Measurements from ENCODE around the gene FLT3LG.

Gene FLT3LG

DNA sequence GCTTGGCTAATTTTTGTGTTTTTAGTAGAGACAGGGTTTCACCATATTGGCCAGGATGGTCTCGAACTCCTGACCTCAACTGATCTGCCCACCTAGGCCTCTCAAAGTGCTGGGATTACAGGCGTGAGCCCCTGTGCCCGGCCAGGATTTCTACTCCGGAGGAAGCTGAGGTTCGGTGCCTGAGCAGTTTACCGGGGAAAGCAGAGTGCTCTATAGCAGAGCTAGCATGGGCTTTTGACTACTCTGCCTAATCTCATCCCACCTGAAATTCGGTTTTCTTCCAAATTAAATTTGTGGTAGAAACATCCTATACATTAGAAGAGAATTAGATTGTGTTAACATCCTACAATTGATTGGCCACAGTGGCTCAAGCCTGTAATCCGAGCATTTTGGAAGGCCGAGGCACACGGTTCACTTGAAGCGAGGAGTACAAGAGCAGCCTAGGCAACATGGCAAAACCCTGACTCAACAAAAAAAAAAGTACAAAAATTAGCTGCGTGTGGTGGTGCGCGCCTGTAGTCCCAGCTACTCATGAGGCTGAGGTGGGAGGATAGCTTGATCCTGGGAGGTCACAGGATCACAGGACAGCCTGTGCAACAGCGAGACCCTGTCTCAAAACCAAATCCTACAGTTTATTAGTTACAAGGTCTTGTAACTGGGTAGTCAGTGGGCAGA is 15.0 kb downstream of the FLT3LG start:
- DNase-seq (ENCODE audit: low spot score): no peak

DNA sequence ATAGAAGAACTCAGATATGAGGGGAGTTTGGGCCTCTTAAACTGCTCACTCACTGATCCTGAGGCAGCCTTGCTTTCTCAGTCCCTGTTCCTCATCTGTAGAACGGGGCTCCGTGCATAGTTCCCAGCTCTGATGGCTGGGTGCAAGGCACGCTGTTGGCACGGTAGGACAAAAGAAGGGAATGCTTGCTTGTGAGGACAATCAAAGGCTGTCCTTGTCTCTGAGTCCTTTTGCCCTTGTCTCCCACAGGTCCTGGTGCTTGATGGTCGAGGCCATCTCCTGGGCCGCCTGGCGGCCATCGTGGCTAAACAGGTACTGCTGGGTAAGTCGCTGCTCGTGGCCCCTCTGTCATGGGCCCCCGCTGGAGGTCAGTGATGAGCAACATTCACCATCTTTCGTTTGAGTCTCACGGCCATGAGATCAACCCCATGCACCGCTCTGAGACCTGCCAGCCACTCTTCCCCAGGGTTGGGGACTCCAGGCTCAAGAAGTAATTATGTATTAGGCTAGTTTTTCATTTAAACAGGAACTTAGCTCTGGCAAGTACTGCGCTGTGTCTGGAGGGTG is 15.7 kb downstream of the FLT3LG start:
- peak; percentile 51 for DNase-seq (ENCODE audit: low spot score)

DNA sequence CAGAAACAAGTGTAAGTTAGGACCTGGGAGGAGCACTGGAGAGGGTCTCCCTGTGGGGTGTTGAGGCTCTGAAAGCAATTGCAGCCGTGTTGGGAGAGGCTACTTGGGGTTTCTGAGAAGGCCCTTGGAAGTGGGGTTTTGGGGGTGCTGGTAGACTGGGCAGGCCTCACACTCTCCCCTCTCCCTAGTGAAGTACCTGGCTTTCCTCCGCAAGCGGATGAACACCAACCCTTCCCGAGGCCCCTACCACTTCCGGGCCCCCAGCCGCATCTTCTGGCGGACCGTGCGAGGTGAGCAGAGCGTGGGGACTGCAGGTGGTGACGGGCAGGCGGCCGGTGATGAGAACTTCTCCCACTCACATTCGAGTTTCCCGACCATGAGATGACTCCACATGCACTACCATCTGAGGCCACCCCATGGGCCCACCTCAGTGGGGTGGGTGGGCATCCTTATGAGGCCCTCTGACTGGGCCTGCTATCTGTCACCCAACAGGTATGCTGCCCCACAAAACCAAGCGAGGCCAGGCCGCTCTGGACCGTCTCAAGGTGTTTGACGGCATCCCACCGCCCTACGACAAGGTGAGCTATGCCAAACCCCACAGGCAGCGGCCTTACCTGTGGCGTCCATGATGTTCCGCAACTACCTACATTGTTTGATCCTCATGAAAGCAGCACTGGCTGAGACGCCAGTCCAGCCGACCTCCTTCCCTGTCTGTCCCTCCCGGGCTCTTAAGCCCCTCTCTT is 16.4 kb downstream of the FLT3LG start:
- no peak for DNase-seq (ENCODE audit: low spot score)

DNA sequence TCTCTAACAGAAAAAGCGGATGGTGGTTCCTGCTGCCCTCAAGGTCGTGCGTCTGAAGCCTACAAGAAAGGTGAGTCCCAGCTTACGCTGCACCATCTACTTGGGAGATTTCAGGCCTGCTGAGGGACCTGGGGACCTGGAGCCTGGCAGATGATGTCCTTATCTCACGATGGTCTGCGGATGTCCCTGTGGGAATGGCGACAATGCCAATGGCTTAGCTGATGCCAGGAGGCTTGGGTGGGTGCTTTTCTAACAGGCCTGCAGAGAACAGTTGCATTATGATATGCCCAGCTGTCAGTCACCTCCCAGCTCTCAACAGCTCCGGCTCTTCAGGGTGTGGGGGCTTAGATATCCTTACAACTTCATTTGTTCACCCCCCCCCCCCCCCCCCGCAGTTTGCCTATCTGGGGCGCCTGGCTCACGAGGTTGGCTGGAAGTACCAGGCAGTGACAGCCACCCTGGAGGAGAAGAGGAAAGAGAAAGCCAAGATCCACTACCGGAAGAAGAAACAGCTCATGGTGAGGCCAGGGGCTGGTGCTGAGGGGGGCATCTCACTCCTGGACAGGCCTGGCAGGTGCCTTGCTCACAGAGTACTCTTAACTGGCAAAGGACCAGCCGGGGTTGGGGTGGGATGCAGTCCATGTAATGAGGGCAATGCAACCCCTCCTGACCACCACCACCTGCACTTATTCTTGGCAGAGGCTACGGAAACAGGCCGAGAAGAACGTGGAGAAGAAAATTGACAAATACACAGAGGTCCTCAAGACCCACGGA is 17.2 kb downstream of the FLT3LG start:
- no peak for DNase-seq (ENCODE audit: low spot score)

DNA sequence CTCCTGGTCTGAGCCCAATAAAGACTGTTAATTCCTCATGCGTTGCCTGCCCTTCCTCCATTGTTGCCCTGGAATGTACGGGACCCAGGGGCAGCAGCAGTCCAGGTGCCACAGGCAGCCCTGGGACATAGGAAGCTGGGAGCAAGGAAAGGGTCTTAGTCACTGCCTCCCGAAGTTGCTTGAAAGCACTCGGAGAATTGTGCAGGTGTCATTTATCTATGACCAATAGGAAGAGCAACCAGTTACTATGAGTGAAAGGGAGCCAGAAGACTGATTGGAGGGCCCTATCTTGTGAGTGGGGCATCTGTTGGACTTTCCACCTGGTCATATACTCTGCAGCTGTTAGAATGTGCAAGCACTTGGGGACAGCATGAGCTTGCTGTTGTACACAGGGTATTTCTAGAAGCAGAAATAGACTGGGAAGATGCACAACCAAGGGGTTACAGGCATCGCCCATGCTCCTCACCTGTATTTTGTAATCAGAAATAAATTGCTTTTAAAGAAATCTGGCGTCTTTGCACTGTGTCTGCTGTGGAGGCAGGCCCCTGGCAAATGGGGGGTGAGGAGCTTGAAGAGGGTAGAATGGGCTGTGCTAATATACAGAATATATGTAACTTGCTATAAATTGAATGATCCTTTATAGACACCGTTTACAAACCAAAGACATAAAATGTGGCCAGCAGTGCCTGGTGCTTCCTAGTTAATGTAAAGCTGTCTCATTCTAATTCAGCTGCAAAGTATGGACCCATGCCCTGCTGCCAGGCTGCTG is 18.0 kb downstream of the FLT3LG start:
- DNase-seq (ENCODE audit: low spot score): no peak

DNA sequence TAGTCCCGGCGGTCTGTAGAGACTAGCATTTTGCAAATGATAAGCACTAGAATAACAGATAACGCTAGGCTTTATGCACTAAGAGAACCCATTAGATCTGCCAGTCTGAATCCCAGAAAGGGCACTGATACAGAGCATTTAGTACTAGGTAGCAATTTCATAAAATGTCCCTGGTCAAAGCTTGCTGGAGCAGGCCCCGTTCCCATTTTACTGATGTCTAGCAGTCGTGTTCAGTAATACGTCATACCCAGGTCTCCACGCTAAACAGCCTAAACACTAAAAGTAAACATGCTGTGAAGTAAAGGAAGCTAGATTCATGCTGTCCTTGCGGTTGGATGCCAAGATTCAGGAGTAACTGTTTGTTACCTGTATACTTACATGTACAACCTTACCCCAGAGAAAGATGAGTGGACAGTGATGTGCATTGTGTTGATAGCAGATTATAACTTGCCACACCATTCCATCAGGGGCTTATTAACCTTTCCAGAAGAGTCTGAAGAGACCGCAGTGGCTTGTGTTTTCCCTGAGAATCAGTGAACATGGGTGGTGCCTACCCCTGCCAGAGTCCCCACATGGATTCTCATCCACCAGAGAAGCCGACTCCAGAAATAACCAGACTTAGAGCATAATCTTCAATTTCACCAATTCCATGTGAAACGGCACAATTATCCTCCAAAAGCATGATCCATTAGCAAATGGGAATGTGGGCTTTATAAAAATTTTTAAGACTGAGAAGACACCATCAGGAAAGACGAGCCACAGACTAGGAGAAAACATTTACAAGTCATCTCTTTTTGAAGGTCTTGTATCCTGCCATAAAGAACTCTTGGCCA is 18.8 kb downstream of the FLT3LG start:
- DNase-seq (ENCODE audit: low spot score): no peak

DNA sequence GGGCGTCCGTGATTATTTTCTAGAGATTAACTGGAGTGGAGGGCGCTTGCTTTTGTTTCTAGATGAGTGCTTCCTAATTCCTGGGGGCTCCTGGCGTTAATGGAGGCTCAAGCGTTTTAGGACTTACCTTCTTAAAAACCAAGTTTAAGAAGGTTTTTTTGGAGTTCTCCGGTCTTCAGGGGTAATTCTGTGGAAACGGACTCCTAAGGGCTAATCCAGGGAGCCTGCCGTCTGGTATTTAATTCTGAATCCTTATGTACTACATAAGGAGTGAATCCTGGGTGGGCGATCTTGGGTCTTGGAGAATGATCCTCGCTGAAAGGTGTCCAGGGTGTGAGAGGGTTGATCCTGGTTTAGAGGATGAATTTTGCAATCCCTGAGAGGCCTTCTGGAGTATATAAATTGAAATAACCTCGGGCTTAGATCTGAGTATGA is 22.6 kb downstream of the FLT3LG start:
- DNase-seq (ENCODE audit: low spot score): no peak

DNA sequence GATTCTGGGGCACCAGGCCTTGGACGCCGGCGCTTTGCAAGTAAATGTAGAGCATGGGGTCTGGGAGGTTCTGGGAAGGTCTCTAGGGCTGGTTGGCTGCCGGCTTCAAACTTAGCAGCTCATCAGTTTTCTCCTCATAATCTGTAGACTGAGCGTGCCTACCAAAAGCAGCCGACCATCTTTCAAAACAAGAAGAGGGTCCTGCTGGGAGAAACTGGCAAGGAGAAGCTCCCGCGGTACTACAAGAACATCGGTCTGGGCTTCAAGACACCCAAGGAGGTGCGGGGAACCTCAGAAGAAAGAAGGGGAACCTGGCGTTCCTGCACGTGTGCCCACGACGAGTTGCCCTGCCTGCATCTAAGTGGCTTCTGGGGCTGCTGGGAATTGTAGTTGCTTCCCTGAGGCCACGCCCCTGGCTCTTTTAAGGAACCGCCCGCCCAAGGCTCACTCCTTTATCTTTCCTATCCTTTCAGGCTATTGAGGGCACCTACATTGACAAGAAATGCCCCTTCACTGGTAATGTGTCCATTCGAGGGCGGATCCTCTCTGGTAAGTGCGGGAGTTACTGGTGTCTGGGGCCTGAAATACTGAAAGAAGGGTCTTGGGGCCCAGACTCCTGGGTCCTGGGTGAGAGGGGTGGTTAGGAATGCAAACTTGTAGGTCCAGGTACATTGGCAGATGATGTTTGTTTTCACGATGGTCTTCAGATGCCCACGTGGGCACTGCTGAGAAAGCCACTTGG is 23.2 kb downstream of the FLT3LG start:
- DNase-seq (ENCODE audit: low spot score): peak; percentile 77

DNA sequence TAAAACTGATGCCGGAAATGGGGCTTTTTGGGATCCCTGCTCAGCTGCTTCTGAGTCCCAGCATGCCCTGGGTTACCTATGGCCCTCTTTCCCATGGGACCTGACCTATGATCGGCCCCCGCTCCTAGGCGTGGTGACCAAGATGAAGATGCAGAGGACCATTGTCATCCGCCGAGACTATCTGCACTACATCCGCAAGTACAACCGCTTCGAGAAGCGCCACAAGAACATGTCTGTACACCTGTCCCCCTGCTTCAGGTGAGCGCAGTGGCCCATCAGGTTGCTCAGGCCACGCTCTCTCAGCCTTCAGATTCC is 23.7 kb downstream of the FLT3LG start:
- no peak for DNase-seq (ENCODE audit: low spot score)

DNA sequence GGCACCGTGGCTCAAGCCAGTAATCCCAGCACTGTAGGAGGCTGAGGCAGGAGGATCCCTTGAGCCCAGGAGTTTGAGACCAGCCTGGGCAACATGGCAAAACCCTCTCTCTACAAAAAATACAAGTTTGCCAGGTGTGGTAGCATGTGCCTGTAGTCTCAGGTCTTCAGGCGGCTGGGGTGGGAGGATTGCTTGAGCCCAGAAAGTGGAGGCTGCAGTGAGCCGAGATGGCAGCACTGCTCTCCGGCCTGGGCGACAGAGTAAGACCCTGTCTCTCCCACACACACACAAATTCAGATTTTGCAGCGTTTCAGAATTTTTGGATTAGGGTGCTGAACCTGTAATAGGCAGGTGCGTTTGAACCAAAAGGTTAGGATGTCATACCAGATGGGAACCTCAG is 24.5 kb downstream of the FLT3LG start:
- DNase-seq (ENCODE audit: low spot score): no peak

DNA sequence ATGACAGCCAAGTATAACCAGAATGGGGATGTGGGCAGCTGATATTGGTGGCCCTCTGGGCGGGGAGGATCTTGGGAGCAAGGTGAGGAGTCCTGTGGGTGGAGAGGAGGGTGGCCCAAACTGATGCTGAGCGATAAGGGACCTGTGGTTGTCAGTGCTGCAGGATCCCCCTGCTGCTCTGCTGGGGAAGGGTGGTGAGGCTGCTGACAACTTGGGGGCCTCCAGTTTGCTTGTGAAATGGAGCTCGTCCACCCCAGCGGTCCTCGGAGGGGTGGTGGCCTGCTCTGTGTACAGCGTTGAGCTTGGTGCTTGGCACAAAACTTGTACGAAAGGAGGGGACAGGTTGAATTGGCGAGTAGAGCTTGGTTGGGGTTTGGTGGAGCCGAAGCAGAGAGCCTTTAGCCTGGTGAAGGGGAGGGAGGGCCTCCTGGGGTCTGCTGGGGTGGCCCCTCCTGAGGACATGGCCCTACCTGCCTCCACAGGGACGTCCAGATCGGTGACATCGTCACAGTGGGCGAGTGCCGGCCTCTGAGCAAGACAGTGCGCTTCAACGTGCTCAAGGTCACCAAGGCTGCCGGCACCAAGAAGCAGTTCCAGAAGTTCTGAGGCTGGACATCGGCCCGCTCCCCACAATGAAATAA is 25.1 kb downstream of the FLT3LG start:
- DNase-seq (ENCODE audit: low spot score): no peak

DNA sequence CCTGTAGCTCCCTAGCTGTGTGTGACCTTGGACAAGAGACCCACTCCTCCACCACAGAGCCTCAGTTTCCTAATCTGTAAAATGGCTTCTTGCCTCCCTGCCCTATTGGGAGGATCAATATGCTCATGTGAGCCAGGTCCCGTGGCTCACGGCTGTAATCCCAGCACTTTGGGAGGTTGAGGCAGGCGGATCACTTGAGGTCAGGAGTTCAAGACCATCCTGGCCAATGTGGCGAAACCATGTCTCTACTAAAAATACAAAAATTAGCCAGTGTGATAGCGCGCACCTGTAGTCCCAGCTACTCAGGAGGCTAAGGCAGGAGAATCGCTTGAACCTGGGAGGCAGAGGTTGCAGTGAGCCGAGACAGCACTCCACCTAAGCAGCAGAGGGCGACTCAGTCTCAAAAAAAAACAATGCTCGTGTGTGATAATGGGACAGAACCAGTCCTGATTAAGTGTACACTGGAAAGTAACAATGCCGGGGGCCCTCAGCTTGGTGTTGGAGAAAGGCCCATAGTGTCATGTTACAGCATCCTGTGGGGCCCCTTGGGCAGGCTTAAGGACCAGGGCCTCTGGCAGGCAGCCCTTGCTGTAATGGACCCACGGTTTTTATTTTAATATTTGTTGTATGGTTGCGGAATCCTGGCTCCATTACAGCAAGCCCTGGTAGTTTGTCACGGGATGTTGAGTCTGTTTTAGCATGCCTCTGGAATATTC is 29.0 kb downstream of the FLT3LG start:
- peak; percentile 66 for DNase-seq (ENCODE audit: low spot score)

DNA sequence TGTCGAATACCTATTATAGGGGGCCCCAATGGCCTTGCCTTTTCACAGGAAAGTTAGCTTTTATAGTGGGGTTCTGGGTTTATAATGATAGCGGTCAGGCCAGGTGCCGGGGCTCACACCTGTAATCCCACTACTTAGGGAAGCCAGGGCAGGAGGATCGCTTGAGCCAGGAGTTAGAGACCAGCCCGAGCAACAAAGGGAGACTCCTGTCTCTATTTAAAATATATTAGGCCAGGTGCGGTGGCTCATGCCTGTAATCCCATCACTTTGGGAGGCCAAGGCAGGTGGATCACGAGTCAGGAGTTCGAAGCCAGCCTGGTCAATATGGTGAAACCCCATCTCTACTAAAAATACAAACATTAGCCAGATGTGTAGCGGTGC is 29.6 kb downstream of the FLT3LG start:
- DNase-seq (ENCODE audit: low spot score): no peak

DNA sequence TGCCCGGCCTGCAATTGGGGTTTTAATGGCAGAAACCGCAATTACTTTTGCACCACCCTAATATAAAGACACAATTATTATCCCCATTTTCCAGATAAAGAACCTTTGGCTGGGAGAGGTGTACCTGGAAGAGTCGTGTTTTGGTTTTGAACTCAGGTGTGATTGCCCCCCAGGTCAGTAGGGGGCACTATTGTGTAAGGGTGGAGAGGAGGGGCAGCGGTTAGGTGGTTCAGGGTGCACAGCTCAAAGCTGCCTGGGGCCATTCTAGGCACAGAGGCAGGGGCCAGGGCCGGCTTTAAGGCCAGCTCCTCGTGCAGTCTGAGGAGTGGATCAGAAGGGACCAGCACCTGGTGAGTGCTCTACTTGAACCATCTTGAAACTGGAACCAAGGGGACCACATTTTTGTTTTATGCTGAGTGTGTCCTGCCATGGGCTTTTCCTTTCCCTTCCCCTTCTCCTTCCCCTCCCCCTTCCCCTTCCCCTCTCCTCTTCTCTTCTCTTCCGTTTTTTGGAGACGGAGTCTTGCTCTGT is 32.6 kb downstream of the FLT3LG start:
- peak; percentile 88 for DNase-seq (ENCODE audit: low spot score)

DNA sequence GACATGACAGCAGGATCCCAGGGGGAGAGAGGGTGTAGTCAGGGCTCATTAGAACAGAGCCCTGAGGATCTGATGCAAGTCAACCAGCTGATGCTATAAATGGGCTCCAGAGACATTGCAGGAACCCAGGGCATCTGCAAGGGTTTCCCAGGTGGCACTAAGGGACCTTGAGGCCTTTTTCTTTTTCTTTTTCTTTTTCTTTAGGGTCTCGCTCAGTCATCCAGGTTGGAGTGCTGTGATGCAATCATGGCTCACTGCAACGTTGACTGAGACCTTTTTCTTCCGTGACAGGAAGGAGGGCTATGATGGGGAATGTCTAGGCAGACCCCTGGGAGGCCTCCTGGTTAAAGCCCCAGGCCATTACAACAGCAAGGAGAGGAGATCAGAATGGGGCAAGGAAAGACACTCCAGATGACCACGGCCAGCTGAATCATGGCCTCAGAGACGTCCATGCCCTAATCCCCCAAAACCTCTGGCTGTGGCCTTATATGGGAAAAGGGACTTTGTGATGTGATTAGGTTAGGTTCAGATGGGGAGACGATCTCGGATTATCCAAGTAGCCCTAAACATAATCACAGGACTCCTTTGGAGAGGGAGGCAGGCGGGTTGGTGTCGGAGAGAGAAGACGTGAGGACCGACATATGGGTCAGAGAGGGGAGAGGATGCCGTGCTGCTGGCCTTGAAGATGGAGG is 33.9 kb downstream of the FLT3LG start:
- no peak for DNase-seq (ENCODE audit: low spot score)

DNA sequence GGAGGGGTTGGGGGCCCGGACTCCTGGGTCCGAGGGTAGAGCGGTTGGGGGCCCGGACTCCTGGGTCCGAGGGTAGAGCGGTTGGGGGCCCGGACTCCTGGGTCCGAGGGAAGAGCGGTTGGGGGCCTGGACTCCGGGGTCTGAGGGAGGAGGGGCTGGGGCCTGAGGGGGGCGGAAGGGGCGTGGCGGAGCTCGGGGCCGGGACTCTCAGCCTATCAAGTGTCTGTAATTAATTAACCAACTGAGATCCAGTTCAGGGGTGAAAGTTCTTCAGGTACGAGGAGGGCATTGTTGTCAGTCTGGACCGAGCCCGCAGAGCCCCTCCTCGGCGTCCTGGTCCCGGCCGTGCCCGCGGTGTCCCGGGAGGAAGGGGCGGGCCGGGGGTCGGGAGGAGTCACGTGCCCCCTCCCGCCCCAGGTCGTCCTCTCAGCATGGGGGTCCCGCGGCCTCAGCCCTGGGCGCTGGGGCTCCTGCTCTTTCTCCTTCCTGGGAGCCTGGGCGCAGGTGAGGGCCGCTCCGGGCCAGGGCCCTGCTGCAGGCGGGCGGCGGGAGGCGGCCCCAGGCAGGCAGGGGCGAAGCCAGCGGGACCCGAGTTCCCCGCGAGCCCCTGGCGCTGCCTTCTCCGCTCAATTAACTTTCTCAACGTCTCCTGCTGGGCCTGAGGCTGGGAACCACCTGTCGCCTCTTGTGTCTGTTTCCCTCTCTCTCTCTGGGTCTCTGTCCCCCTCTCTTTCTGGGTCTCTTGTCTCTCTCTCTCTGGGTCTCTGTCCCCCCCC is 39.1 kb downstream of the FLT3LG start:
- no peak for DNase-seq (ENCODE audit: low spot score)

DNA sequence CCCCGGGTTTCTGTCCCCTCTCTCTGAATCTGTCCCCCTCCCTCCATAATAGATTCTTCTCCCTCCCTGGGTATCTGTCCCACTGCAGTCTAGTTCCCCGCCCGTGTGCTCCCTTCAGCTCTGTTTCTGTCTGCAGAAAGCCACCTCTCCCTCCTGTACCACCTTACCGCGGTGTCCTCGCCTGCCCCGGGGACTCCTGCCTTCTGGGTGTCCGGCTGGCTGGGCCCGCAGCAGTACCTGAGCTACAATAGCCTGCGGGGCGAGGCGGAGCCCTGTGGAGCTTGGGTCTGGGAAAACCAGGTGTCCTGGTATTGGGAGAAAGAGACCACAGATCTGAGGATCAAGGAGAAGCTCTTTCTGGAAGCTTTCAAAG is 39.7 kb downstream of the FLT3LG start:
- no peak for DNase-seq (ENCODE audit: low spot score)

DNA sequence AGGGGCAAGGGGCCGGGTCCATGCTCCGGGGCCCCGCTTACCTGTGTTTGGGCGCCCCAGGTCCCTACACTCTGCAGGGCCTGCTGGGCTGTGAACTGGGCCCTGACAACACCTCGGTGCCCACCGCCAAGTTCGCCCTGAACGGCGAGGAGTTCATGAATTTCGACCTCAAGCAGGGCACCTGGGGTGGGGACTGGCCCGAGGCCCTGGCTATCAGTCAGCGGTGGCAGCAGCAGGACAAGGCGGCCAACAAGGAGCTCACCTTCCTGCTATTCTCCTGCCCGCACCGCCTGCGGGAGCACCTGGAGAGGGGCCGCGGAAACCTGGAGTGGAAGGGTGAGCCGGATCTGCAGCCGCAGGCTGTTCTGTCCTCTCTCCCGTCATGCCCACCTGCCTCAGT is 40.1 kb downstream of the FLT3LG start:
- DNase-seq (ENCODE audit: low spot score): no peak
